ENCODE data around the gene ST7.

DNA sequence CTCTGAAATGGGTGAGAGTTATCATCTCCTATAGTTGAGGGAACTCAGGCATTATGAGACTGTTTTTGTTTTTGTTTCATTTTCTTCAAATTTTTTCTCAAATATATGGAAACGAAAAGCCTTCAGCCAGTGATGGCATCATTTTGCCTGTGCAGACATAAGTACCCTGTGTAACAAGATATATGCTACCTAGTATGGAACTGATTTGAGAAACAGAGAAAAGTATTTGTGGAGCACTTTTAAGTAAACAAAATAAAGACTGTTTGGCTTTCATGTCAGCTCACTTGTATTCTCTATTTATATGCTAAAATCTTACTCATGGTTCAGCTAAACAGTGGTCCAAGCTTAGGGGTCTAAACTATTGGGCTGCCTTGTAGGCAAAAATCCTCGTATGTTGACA, 219.0 kb downstream of the ST7 start:
- TF ChIP-seq TAF1 (IDR thresholded peaks at IDR 0.05; ENCODE audit: low read depth): no peak
- no peak for TF ChIP-seq MXI1 (conservative IDR thresholded peaks at IDR 0.05; ENCODE audit: poor library complexity, severe bottlenecking)
- TF ChIP-seq, protein P1, sequence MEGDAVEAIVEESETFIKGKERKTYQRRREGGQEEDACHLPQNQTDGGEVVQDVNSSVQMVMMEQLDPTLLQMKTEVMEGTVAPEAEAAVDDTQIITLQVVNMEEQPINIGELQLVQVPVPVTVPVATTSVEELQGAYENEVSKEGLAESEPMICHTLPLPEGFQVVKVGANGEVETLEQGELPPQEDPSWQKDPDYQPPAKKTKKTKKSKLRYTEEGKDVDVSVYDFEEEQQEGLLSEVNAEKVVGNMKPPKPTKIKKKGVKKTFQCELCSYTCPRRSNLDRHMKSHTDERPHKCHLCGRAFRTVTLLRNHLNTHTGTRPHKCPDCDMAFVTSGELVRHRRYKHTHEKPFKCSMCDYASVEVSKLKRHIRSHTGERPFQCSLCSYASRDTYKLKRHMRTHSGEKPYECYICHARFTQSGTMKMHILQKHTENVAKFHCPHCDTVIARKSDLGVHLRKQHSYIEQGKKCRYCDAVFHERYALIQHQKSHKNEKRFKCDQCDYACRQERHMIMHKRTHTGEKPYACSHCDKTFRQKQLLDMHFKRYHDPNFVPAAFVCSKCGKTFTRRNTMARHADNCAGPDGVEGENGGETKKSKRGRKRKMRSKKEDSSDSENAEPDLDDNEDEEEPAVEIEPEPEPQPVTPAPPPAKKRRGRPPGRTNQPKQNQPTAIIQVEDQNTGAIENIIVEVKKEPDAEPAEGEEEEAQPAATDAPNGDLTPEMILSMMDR (IDR thresholded peaks at IDR 0.05; ENCODE audit: poor library complexity, severe bottlenecking): no peak
- TF ChIP-seq EP300 (conservative IDR thresholded peaks at IDR 0.05; ENCODE audit: poor library complexity, severe bottlenecking): no peak
- TF ChIP-seq RAD21 (conservative IDR thresholded peaks at IDR 0.05): no peak
- TF ChIP-seq POLR2AphosphoS5 (IDR thresholded peaks at IDR 0.05): no peak
